ENCODE data around the gene NUDT8. TPM values are rescaled to one million over a fixed set of nuclear protein-coding genes. Genes with fewer than 3 reads are reported as not detected.

Gene NUDT8
- total RNA-seq, 1 experiment from 2014 or later, result 18.1 TPM

GRCh38 chr11:67654225-67654624 is 24.5 kb upstream of the NUDT8 start:
- Histone ChIP-seq H3K4me1 (peaks cover 15% of the 10 kb centered on the region), H3K27me3 (replicated peaks; ENCODE audit: control insufficient read depth, insufficient read depth, low read length) (no peaks in the 10 kb centered on the region), H3K36me3 (ENCODE audit: control insufficient read depth, insufficient read depth, low read length) (no peaks in the 10 kb centered on the region), H3K9me3 (peaks cover 24% of the 10 kb centered on the region), H3K4me3 (ENCODE audit: low read depth, low read length) (no peak overlapping the region)
- CTCF ChIA-PET, result no interaction called here
- peaks cover 26% of the 10 kb centered on the region for H3K4me1 Mint-ChIP-seq (ENCODE audit: low read depth, unreplicated experiment)
- no peak overlapping the region for H3K4me3 Mint-ChIP-seq (ENCODE audit: unreplicated experiment)
- POLR2A ChIA-PET, result no interaction called here
- H3K27me3 Mint-ChIP-seq (ENCODE audit: insufficient read depth, unreplicated experiment), result no peaks in the 10 kb centered on the region
- no peaks in the 10 kb centered on the region for H3K36me3 Mint-ChIP-seq (ENCODE audit: insufficient read depth, unreplicated experiment)
- H3K27ac Mint-ChIP-seq (ENCODE audit: unreplicated experiment), result no peak overlapping the region
- no peak for DNase-seq
- no peak for TF ChIP-seq CTCF (IDR thresholded peaks at IDR 0.05; ENCODE audit: insufficient read depth in 1 of 2, low read depth in 1 of 2, low read length in 1 of 2, severe bottlenecking in 1 of 2, unreplicated experiment in 1 of 2)
- peaks cover 19% of the 10 kb centered on the region for H3K9me3 Mint-ChIP-seq (ENCODE audit: unreplicated experiment)
- intact Hi-C loops (cut with micrococcal nuclease; ENCODE audit: unreplicated experiment), result no loop called here
- no TSS peak for BruUV-seq (replicated peaks)

- Mint-ChIP-seq H3K27ac (ENCODE audit: unreplicated experiment) (no peak overlapping the region), H3K4me3 (ENCODE audit: unreplicated experiment) (no peak overlapping the region), H3K4me1 (ENCODE audit: low read depth, unreplicated experiment) (peaks cover 26% of the 10 kb centered on the region), H3K9me3 (ENCODE audit: unreplicated experiment) (peaks cover 19% of the 10 kb centered on the region), H3K27me3 (ENCODE audit: insufficient read depth, unreplicated experiment) (no peaks in the 10 kb centered on the region), H3K36me3 (ENCODE audit: insufficient read depth, unreplicated experiment) (no peaks in the 10 kb centered on the region)
- BruUV-seq (replicated peaks), result no TSS peak
- no peak overlapping the region for H3K4me3 ChIP-seq (ENCODE audit: low read depth, low read length)
- H3K9me3 ChIP-seq, result peaks cover 24% of the 10 kb centered on the region
- TF ChIP-seq CTCF (IDR thresholded peaks at IDR 0.05; ENCODE audit: insufficient read depth in 1 of 2, low read depth in 1 of 2, low read length in 1 of 2, severe bottlenecking in 1 of 2, unreplicated experiment in 1 of 2), result no peak
- H3K27me3 ChIP-seq (replicated peaks; ENCODE audit: control insufficient read depth, insufficient read depth, low read length), result no peaks in the 10 kb centered on the region
- peaks cover 15% of the 10 kb centered on the region for H3K4me1 ChIP-seq
- peak in 1 of 2 experiments; percentile 8 for DNase-seq
- H3K36me3 ChIP-seq (ENCODE audit: control insufficient read depth, insufficient read depth, low read length), result no peaks in the 10 kb centered on the region
- ChIA-PET CTCF (interaction anchor here (0.7 to 2.8 kb wide), 2 partner anchors 20 to 23 kb away, joined by 6 to 20 read pairs; partner anchors contain the start of gene NUDT8), POLR2A (interaction anchor here (0.6 kb wide), 1 partner anchor 167 kb away, joined by 11 read pairs; no protein-coding TSS in a partner anchor)
- intact Hi-C loops (cut with micrococcal nuclease; ENCODE audit: unreplicated experiment), result no loop called here
These were observed 23.5 kb upstream of the NUDT8 start for GRCh38 chr11:67652965-67653845.

- H3K4me3 ChIP-seq (ENCODE audit: low read depth, low read length), result no peak overlapping the region
- DNase-seq, result peak in 1 of 2 experiments; percentile 25
- peaks cover 20% of the 10 kb centered on the region for H3K9me3 ChIP-seq
- ChIA-PET POLR2A (interaction anchor here (0.6 to 0.9 kb wide), 2 partner anchors 23 to 166 kb away, joined by 4 to 11 read pairs; no protein-coding TSS in a partner anchor), CTCF (interaction anchor here (0.7 to 2.8 kb wide), 2 partner anchors 22 to 728 kb away, joined by 4 to 20 read pairs; partner anchors contain the start of gene NUDT8)
- H3K9me3 Mint-ChIP-seq (ENCODE audit: unreplicated experiment), result peaks cover 19% of the 10 kb centered on the region
- H3K27ac Mint-ChIP-seq (ENCODE audit: unreplicated experiment), result no peak overlapping the region
- no peaks in the 10 kb centered on the region for H3K36me3 Mint-ChIP-seq (ENCODE audit: insufficient read depth, unreplicated experiment)
- H3K27me3 ChIP-seq (replicated peaks; ENCODE audit: control insufficient read depth, insufficient read depth, low read length), result no peaks in the 10 kb centered on the region
- no peaks in the 10 kb centered on the region for H3K36me3 ChIP-seq (ENCODE audit: control insufficient read depth, insufficient read depth, low read length)
- no peak overlapping the region for H3K4me3 Mint-ChIP-seq (ENCODE audit: unreplicated experiment)
- no peak for TF ChIP-seq CTCF (IDR thresholded peaks at IDR 0.05; ENCODE audit: insufficient read depth in 1 of 2, low read depth in 1 of 2, low read length in 1 of 2, severe bottlenecking in 1 of 2, unreplicated experiment in 1 of 2)
- H3K4me1 ChIP-seq, result peaks cover 15% of the 10 kb centered on the region
- BruUV-seq (replicated peaks), result no TSS peak
- H3K4me1 Mint-ChIP-seq (ENCODE audit: low read depth, unreplicated experiment), result peaks cover 26% of the 10 kb centered on the region
- intact Hi-C loops (cut with micrococcal nuclease; ENCODE audit: unreplicated experiment), result no loop called here
- no peaks in the 10 kb centered on the region for H3K27me3 Mint-ChIP-seq (ENCODE audit: insufficient read depth, unreplicated experiment)
These were observed 22.4 kb upstream of the NUDT8 start for GRCh38 chr11:67651976-67652781.
